HCT116 (cell line): Measurements from ENCODE around the gene HSPB1. TPM values are rescaled to one million over a fixed set of nuclear protein-coding genes. Genes with fewer than 3 reads are reported as not detected.

Experiments used
- ATAC-seq: fragments of 200-7000 bp; cut with Tn5 transposase; 2 replicates; pipeline ENCODE4 v1.9.1; 2020; ENCODE audit warnings: mild to moderate bottlenecking, moderate library complexity
- BruUV-seq: library from RNA; stranded (reverse); fragments of 400-500 nt; replicated peaks from 2 replicates; lab custom pipeline; 2021; lab: Mats Ljungman, UMichigan
- CTCF ChIA-PET: fragments of 300-600 bp; sonication (Branson Sonifier 250); formaldehyde crosslinking; loops from one replicate; lab custom pipeline; 2021; ENCODE audit warnings: antibody characterized with exemption; lab: Charles Lee
- POLR2A ChIA-PET: fragments of 300-600, 350-600 bp; sonication (Branson Sonifier 250); formaldehyde crosslinking; loops from one replicate; lab custom pipeline; 2021; ENCODE audit warnings: antibody characterized with exemption; lab: Charles Lee
- RAD21 ChIA-PET, 2 experiments: fragments of 300-600 bp; sonication (Branson Sonifier 250); formaldehyde crosslinking; loops; one replicate each; lab custom pipeline; 2023; ENCODE audit warnings: low total read pairs in 2 of 2; ENCODE audit not compliant: uncharacterized antibody in 2 of 2, unreplicated experiment in 2 of 2, low non-redundant PET in 1 of 2; lab: Charles Lee
- DNase-seq: peaks from one replicate; pipeline ENCODE4 v3.0.0-alpha.2; 2010; ENCODE audit warnings: low read depth, low spot score
- H2AFZ ChIP-seq: fragments of 200-600 bp; shearing (Covaris generic), sonication (generic); 2 replicates; pipeline ENCODE4 v1.6.1; 2017; ENCODE audit warnings: low read depth, mixed run types, mixed read lengths, antibody characterized with exemption, low read length; ENCODE audit not compliant: poor library complexity, severe bottlenecking
- H3K27ac ChIP-seq: 2 replicates; pipeline ENCODE4 v1.5.1; 2012; ENCODE audit warnings: low read depth, low read length
- H3K27me3 ChIP-seq: fragments of 200-600 bp; sonication (generic); 2 replicates; pipeline ENCODE4 v1.6.1; 2016; ENCODE audit warnings: mixed run types, low read length, mixed read lengths; ENCODE audit not compliant: insufficient read depth
- H3K36me3 ChIP-seq, 2 experiments: fragments of 200-500 bp in 1 of 2; fragments of 200-600 bp in 1 of 2; sonication (Bioruptor generic) in 1 of 2; sonication (generic) in 1 of 2; 2 replicates each; pipeline versions ENCODE4 v1.5.1 to v1.6.1; 2014 to 2016; ENCODE audit warnings: low read length in 2 of 2, inconsistent platforms in 1 of 2, mixed read lengths in 1 of 2, mixed run types in 1 of 2; ENCODE audit not compliant: insufficient read depth in 2 of 2, control insufficient read depth in 1 of 2
- H3K4me1 ChIP-seq, 2 experiments: fragments of 200-600 bp in 1 of 2; sonication (generic) in 1 of 2; 2 replicates each; pipeline versions ENCODE4 v1.5.1 to v1.6.1; 2012 to 2017; ENCODE audit warnings: low read length in 2 of 2, inconsistent platforms in 1 of 2, mild to moderate bottlenecking in 1 of 2, mixed read lengths in 1 of 2, mixed run types in 1 of 2, moderate library complexity in 1 of 2; ENCODE audit not compliant: insufficient read depth in 2 of 2, control insufficient read depth in 1 of 2
- H3K4me2 ChIP-seq: fragments of 200-600 bp; sonication (generic); 2 replicates; pipeline ENCODE4 v1.6.1; 2017; ENCODE audit warnings: mixed run types, low read length, mixed read lengths
- H3K4me3 ChIP-seq, 2 experiments: fragments of 200-600 bp in 1 of 2; sonication (generic) in 1 of 2; replicated peaks in 1 of 2; 2 replicates each; pipeline ENCODE4 v1.5.1; 2011 to 2016; ENCODE audit warnings: low read length in 2 of 2, control low read depth in 1 of 2, low read depth in 1 of 2, mild to moderate bottlenecking in 1 of 2, mixed read lengths in 1 of 2, mixed run types in 1 of 2
- H3K79me2 ChIP-seq: fragments of 200-600 bp; sonication (generic); 2 replicates; pipeline ENCODE4 v1.6.1; 2017; ENCODE audit warnings: mild to moderate bottlenecking, mixed run types, low read length, moderate library complexity, mixed read lengths; ENCODE audit not compliant: insufficient read depth
- H3K9ac ChIP-seq: fragments of 200-600 bp; sonication (generic); 2 replicates; pipeline ENCODE4 v1.6.1; 2016; ENCODE audit warnings: low read length, mixed read lengths
- H3K9me2 ChIP-seq: fragments of 200-600 bp; sonication (generic), shearing (Covaris generic); 2 replicates; pipeline ENCODE4 v1.6.1; 2017; ENCODE audit warnings: mixed run types, mild to moderate bottlenecking, moderate library complexity; ENCODE audit not compliant: insufficient read depth
- H3K9me3 ChIP-seq, 2 experiments: fragments of 200-500 bp in 1 of 2; fragments of 200-600 bp in 1 of 2; sonication (Bioruptor generic) in 1 of 2; sonication (generic) in 1 of 2; 2 replicates each; pipeline ENCODE4 v1.6.1; 2014 to 2017; ENCODE audit warnings: low read length in 2 of 2, mixed read lengths in 2 of 2, inconsistent platforms in 1 of 2, low read depth in 1 of 2, mild to moderate bottlenecking in 1 of 2, mixed run types in 1 of 2, moderate library complexity in 1 of 2; ENCODE audit not compliant: control insufficient read depth in 1 of 2, insufficient read depth in 1 of 2
- H4K20me1 ChIP-seq: fragments of 200-600 bp; sonication (generic), shearing (Covaris generic); 2 replicates; pipeline ENCODE4 v1.6.1; 2017; ENCODE audit warnings: mixed run types, mild to moderate bottlenecking, moderate library complexity; ENCODE audit not compliant: insufficient read depth
- CEBPB ChIP-seq: IDR thresholded peaks from 2 replicates; pipeline ENCODE4 v1.6.1; 2012; ENCODE audit warnings: low read depth
- ELF1 ChIP-seq: IDR thresholded peaks from 2 replicates; pipeline ENCODE4 v1.6.1; 2012; ENCODE audit warnings: low read depth, borderline replicate concordance
- EZH2 ChIP-seq: fragments of 200-600 bp; sonication (generic); IDR thresholded peaks from 2 replicates; pipeline ENCODE4 v1.6.1; 2017; ENCODE audit warnings: antibody characterized with exemption, mixed run types
- EZH2phosphoT487 ChIP-seq: fragments of 200-600 bp; IDR thresholded peaks from 2 replicates; pipeline ENCODE4 v1.6.1; 2018; ENCODE audit warnings: antibody characterized with exemption, borderline replicate concordance
- JUND ChIP-seq: IDR thresholded peaks from 2 replicates; pipeline ENCODE4 v1.6.1; 2012
- RAD21 ChIP-seq: IDR thresholded peaks from 2 replicates; pipeline ENCODE4 v1.6.1; 2012; ENCODE audit warnings: low read depth, mild to moderate bottlenecking
- SIN3A ChIP-seq: IDR thresholded peaks from 2 replicates; pipeline ENCODE4 v1.6.1; 2012; ENCODE audit warnings: low read depth
- SP1 ChIP-seq: IDR thresholded peaks from 2 replicates; pipeline ENCODE4 v1.6.1; 2012; ENCODE audit warnings: low read depth
- SRF ChIP-seq: IDR thresholded peaks from 2 replicates; pipeline ENCODE4 v1.6.1; 2012; ENCODE audit warnings: low read depth
- YY1 ChIP-seq: IDR thresholded peaks from 2 replicates; pipeline ENCODE4 v1.6.1; 2011; ENCODE audit warnings: low read length, low read depth, moderate library complexity, mild to moderate bottlenecking; ENCODE audit not compliant: insufficient replicate concordance; ENCODE audit errors: extremely low read depth
- ZFX ChIP-seq: fragments of 450-650 bp; IDR thresholded peaks from 2 replicates; pipeline ENCODE4 v1.6.1; 2017
- intact Hi-C: fragments of 100-400 bp; cut with micrococcal nuclease; formaldehyde crosslinking; loops from 2 replicates; pipeline ENCODE4 v1.10.0; 2022
- total RNA-seq: library from RNA; stranded (reverse); gene quantifications from one replicate; pipeline ENCODE4 v1.2.1, GENCODE V29; 2021; ENCODE audit not compliant: unreplicated experiment
- TF ChIP-seq, protein P1 (sequence below): IDR thresholded peaks from 2 replicates; pipeline ENCODE4 v1.6.1; 2012; ENCODE audit warnings: low read depth
- TF ChIP-seq, protein P2 (sequence below): IDR thresholded peaks from 2 replicates; pipeline ENCODE4 v1.6.1; 2012
- TF ChIP-seq, protein P3 (sequence below): IDR thresholded peaks from 2 replicates; pipeline ENCODE4 v1.6.1; 2011; ENCODE audit warnings: mild to moderate bottlenecking, low read length, moderate library complexity; ENCODE audit not compliant: insufficient replicate concordance; ENCODE audit errors: extremely low read depth
- TF ChIP-seq, protein P4 (sequence below): IDR thresholded peaks from 2 replicates; pipeline ENCODE4 v1.6.1; 2012
- TF ChIP-seq, protein P5 (sequence below), 3 experiments: fragments of 200-600 bp in 1 of 3; sonication (generic) in 1 of 3; IDR thresholded peaks in 2 of 3; conservative IDR thresholded peaks in 1 of 3; 2 replicates each; pipeline ENCODE4 v1.5.1; 2012 to 2017; ENCODE audit warnings: low read depth in 2 of 3, low read length in 2 of 3, antibody characterized with exemption in 1 of 3, borderline replicate concordance in 1 of 3, control low read depth in 1 of 3, mild to moderate bottlenecking in 1 of 3, mixed read lengths in 1 of 3, mixed run types in 1 of 3, moderate library complexity in 1 of 3; ENCODE audit not compliant: insufficient read depth in 1 of 3

HSPB1 gene
- total RNA-seq, 1 experiment from 2014 or later: 524 TPM

DNA sequence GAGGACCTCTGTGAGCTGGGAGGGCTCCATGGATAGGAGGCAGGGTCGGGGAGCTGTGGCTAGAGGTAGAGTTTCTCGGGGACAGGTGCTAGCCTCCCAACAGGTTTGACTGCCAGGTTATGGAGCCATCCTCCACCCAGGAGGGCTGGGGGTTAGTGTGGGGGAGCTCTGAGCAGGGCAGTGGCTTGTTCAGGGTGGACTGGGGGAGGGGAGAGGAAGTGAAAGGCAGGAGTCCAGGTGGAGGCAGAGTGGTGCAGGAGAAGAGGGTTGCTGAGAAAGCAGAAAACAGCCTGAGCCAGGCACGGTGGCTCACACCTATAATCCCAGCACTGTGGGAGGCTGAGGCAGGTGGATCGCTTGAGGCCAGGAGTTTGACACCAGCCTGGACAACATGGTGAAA, 40.5 kb upstream of the HSPB1 start:
- ChIA-PET CTCF (interaction anchor here (0.6 to 3.6 kb wide), 12 partner anchors 12 to 224 kb away, joined by 3 to 24 read pairs (median 4); no protein-coding TSS in a partner anchor), RAD21 (interaction anchor here in 1 of 2 experiments (1.9 kb wide), 1 partner anchor 84 kb away, joined by 8 read pairs; no protein-coding TSS in a partner anchor), POLR2A (no interaction called here)
- Histone ChIP-seq H2AFZ (no peak overlapping the region), H3K9me3 (no peaks in the 10 kb centered on the region), H3K4me3 (no peak overlapping the region), H3K27ac (no peak overlapping the region), H3K27me3 (no peaks in the 10 kb centered on the region), H3K4me1 (peaks cover 4 to 19% of the 10 kb centered on the region in 2 experiments; a peak in 3 of 4 replicates), H3K4me2 (no peak overlapping the region), H3K79me2 (no peaks in the 10 kb centered on the region), H3K9ac (no peak overlapping the region), H3K9me2 (no peaks in the 10 kb centered on the region), H3K36me3 (no peaks in the 10 kb centered on the region), H4K20me1 (no peaks in the 10 kb centered on the region)
- BruUV-seq: no TSS peak
- no peak for ATAC-seq
- no peak for DNase-seq
- TF ChIP-seq, protein P1, sequence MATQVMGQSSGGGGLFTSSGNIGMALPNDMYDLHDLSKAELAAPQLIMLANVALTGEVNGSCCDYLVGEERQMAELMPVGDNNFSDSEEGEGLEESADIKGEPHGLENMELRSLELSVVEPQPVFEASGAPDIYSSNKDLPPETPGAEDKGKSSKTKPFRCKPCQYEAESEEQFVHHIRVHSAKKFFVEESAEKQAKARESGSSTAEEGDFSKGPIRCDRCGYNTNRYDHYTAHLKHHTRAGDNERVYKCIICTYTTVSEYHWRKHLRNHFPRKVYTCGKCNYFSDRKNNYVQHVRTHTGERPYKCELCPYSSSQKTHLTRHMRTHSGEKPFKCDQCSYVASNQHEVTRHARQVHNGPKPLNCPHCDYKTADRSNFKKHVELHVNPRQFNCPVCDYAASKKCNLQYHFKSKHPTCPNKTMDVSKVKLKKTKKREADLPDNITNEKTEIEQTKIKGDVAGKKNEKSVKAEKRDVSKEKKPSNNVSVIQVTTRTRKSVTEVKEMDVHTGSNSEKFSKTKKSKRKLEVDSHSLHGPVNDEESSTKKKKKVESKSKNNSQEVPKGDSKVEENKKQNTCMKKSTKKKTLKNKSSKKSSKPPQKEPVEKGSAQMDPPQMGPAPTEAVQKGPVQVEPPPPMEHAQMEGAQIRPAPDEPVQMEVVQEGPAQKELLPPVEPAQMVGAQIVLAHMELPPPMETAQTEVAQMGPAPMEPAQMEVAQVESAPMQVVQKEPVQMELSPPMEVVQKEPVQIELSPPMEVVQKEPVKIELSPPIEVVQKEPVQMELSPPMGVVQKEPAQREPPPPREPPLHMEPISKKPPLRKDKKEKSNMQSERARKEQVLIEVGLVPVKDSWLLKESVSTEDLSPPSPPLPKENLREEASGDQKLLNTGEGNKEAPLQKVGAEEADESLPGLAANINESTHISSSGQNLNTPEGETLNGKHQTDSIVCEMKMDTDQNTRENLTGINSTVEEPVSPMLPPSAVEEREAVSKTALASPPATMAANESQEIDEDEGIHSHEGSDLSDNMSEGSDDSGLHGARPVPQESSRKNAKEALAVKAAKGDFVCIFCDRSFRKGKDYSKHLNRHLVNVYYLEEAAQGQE: no peak
- TF ChIP-seq ELF1: no peak
- TF ChIP-seq, protein P2, sequence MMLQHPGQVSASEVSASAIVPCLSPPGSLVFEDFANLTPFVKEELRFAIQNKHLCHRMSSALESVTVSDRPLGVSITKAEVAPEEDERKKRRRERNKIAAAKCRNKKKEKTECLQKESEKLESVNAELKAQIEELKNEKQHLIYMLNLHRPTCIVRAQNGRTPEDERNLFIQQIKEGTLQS: no peak
- no peak for TF ChIP-seq SRF
- TF ChIP-seq, protein P3, sequence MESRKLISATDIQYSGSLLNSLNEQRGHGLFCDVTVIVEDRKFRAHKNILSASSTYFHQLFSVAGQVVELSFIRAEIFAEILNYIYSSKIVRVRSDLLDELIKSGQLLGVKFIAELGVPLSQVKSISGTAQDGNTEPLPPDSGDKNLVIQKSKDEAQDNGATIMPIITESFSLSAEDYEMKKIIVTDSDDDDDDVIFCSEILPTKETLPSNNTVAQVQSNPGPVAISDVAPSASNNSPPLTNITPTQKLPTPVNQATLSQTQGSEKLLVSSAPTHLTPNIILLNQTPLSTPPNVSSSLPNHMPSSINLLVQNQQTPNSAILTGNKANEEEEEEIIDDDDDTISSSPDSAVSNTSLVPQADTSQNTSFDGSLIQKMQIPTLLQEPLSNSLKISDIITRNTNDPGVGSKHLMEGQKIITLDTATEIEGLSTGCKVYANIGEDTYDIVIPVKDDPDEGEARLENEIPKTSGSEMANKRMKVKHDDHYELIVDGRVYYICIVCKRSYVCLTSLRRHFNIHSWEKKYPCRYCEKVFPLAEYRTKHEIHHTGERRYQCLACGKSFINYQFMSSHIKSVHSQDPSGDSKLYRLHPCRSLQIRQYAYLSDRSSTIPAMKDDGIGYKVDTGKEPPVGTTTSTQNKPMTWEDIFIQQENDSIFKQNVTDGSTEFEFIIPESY: no peak
- TF ChIP-seq ZFX: no peak
- TF ChIP-seq RAD21: no peak
- TF ChIP-seq JUND: no peak
- TF ChIP-seq, protein P4, sequence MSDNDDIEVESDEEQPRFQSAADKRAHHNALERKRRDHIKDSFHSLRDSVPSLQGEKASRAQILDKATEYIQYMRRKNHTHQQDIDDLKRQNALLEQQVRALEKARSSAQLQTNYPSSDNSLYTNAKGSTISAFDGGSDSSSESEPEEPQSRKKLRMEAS: no peak
- no peak for TF ChIP-seq EZH2phosphoT487
- TF ChIP-seq SIN3A: no peak
- TF ChIP-seq, protein P5, sequence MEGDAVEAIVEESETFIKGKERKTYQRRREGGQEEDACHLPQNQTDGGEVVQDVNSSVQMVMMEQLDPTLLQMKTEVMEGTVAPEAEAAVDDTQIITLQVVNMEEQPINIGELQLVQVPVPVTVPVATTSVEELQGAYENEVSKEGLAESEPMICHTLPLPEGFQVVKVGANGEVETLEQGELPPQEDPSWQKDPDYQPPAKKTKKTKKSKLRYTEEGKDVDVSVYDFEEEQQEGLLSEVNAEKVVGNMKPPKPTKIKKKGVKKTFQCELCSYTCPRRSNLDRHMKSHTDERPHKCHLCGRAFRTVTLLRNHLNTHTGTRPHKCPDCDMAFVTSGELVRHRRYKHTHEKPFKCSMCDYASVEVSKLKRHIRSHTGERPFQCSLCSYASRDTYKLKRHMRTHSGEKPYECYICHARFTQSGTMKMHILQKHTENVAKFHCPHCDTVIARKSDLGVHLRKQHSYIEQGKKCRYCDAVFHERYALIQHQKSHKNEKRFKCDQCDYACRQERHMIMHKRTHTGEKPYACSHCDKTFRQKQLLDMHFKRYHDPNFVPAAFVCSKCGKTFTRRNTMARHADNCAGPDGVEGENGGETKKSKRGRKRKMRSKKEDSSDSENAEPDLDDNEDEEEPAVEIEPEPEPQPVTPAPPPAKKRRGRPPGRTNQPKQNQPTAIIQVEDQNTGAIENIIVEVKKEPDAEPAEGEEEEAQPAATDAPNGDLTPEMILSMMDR (IDR thresholded peaks at IDR 0.05 in 2 of 3, conservative IDR thresholded peaks at IDR 0.05 in 1 of 3; ENCODE audit: borderline replicate concordance in 1 of 3, insufficient read depth in 1 of 3, low read depth in 2 of 3, low read length in 2 of 3): no peak
- no peak for TF ChIP-seq SP1
- TF ChIP-seq CEBPB: no peak
- TF ChIP-seq YY1: no peak
- no peak for TF ChIP-seq EZH2
- intact Hi-C loops: no loop called here
